ENCODE results near the gene IL20RB. TPM values are rescaled to one million over a fixed set of nuclear protein-coding genes. Genes with fewer than 3 reads are reported as not detected.

IL20RB gene
- total and polyA plus RNA-seq, 2 of the 4 experiments (the other 2 are of a cell fraction), result 0.72 to 0.97 TPM

DNA sequence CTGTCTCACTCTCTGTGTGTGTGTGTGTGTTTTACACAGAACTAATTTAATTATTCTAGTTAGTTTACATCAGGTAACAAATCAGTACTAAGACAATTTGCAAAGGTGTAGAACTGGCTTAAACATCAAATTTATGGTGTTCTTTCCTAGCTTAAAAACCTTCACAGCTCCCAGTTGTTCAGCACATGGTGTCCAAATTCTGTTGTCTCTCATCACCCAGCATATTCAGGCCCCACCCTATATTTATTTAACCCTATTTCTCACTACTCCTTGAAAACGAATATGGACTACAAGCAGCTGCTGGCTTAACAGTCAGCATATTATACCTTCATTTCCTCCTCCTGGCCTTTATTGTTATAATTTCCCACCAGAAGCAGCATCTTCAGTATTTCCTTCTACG is 1.2 kb downstream of the IL20RB start:
- H2BK15ac ChIP-seq (ENCODE audit: low read depth, low read length), result no peak overlapping the region
- no peak overlapping the region for H3K9ac ChIP-seq (ENCODE audit: low read depth, low read length)
- H3K9me3 ChIP-seq (ENCODE audit: control insufficient read depth, insufficient read depth, low read length), result no peaks in the 10 kb centered on the region
- no peak overlapping the region for H2AFZ ChIP-seq (replicated peaks; ENCODE audit: low read length, poor library complexity)
- no peak overlapping the region for H3K56ac ChIP-seq (ENCODE audit: extremely low read depth, insufficient read depth, low read length)
- no peak overlapping the region for H3K27ac ChIP-seq (ENCODE audit: insufficient read depth, low read length)
- in situ Hi-C loops (cut with MboI; ENCODE audit: low sequenced_read_pairs), result no loop called here
- no peak overlapping the region for H3K4ac ChIP-seq (ENCODE audit: low read depth, low read length)
- DNase-seq (no peak), ATAC-seq (ENCODE audit: low read depth) (no peak)
- dilution Hi-C loops (cut with HindIII; ENCODE audit: low sequenced_read_pairs, unreplicated experiment), result no loop called here
- no peak for TF ChIP-seq POLR2A (IDR thresholded peaks at IDR 0.05; ENCODE audit: low read depth, low read length)
- TF ChIP-seq FOS (IDR thresholded peaks at IDR 0.05; ENCODE audit: low read depth, low read length), result no peak
- TF ChIP-seq, protein P1, sequence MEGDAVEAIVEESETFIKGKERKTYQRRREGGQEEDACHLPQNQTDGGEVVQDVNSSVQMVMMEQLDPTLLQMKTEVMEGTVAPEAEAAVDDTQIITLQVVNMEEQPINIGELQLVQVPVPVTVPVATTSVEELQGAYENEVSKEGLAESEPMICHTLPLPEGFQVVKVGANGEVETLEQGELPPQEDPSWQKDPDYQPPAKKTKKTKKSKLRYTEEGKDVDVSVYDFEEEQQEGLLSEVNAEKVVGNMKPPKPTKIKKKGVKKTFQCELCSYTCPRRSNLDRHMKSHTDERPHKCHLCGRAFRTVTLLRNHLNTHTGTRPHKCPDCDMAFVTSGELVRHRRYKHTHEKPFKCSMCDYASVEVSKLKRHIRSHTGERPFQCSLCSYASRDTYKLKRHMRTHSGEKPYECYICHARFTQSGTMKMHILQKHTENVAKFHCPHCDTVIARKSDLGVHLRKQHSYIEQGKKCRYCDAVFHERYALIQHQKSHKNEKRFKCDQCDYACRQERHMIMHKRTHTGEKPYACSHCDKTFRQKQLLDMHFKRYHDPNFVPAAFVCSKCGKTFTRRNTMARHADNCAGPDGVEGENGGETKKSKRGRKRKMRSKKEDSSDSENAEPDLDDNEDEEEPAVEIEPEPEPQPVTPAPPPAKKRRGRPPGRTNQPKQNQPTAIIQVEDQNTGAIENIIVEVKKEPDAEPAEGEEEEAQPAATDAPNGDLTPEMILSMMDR (conservative IDR thresholded peaks at IDR 0.05; ENCODE audit: low read depth, low read length), result no peak
- TF ChIP-seq CHD1 (IDR thresholded peaks at IDR 0.05; ENCODE audit: low read depth, low read length), result no peak
- no peak for TF ChIP-seq MXI1 (IDR thresholded peaks at IDR 0.05; ENCODE audit: borderline replicate concordance, low read depth, low read length)
- no peak for TF ChIP-seq RAD21 (IDR thresholded peaks at IDR 0.05; ENCODE audit: low read length)
- TF ChIP-seq MAZ (IDR thresholded peaks at IDR 0.05; ENCODE audit: borderline replicate concordance, low read depth, low read length), result no peak
- TF ChIP-seq SMC3 (IDR thresholded peaks at IDR 0.05; ENCODE audit: low read depth, low read length), result no peak
- no peak for TF ChIP-seq CEBPB (IDR thresholded peaks at IDR 0.05; ENCODE audit: low read depth, low read length)
- TF ChIP-seq MAFK (IDR thresholded peaks at IDR 0.05; ENCODE audit: low read depth, low read length), result no peak
- TF ChIP-seq, protein P2, sequence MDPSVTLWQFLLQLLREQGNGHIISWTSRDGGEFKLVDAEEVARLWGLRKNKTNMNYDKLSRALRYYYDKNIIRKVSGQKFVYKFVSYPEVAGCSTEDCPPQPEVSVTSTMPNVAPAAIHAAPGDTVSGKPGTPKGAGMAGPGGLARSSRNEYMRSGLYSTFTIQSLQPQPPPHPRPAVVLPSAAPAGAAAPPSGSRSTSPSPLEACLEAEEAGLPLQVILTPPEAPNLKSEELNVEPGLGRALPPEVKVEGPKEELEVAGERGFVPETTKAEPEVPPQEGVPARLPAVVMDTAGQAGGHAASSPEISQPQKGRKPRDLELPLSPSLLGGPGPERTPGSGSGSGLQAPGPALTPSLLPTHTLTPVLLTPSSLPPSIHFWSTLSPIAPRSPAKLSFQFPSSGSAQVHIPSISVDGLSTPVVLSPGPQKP (IDR thresholded peaks at IDR 0.05; ENCODE audit: borderline replicate concordance, low read depth, low read length), result no peak
- TF ChIP-seq RFX5 (IDR thresholded peaks at IDR 0.05; ENCODE audit: low read depth, low read length), result no peak
- no peak for TF ChIP-seq NFE2L2 (IDR thresholded peaks at IDR 0.05; ENCODE audit: low read depth, low read length)
- TF ChIP-seq, protein P3, sequence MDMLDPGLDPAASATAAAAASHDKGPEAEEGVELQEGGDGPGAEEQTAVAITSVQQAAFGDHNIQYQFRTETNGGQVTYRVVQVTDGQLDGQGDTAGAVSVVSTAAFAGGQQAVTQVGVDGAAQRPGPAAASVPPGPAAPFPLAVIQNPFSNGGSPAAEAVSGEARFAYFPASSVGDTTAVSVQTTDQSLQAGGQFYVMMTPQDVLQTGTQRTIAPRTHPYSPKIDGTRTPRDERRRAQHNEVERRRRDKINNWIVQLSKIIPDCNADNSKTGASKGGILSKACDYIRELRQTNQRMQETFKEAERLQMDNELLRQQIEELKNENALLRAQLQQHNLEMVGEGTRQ (IDR thresholded peaks at IDR 0.05; ENCODE audit: low read depth, low read length), result no peak
- no peak for TF ChIP-seq BHLHE40 (IDR thresholded peaks at IDR 0.05; ENCODE audit: low read depth, low read length)
- no peak for TF ChIP-seq RCOR1 (IDR thresholded peaks at IDR 0.05; ENCODE audit: insufficient replicate concordance, low read length)
- CTCF ChIA-PET, result no interaction called here
- no peak overlapping the region for H4K5ac ChIP-seq (ENCODE audit: low read depth, low read length)
- WGBS, 2 experiments (ENCODE audit: extremely low coverage in 2 of 2, insufficient read length in 1 of 2), result 91% methylated on average over 1 of the region's 2 CpGs; no CpG with 5 or more reads in 1 of the 2 experiments
- H3K18ac ChIP-seq (ENCODE audit: low read depth, low read length), result no peak overlapping the region
- H4K91ac ChIP-seq (ENCODE audit: insufficient read depth, low read depth, low read length), result no peak overlapping the region
- H3K4me2 ChIP-seq (ENCODE audit: low read depth, low read length), result no peak overlapping the region
- H2BK20ac ChIP-seq (ENCODE audit: low read depth, low read length), result no peak overlapping the region
- H3K14ac ChIP-seq (replicated peaks; ENCODE audit: low read depth, low read length), result no peak overlapping the region
- H3K36me3 ChIP-seq (ENCODE audit: control insufficient read depth, insufficient read depth, low read length), result no peaks in the 10 kb centered on the region
- no TSS peak for BruUV-seq (replicated peaks)
- H3K27me3 ChIP-seq (ENCODE audit: control insufficient read depth, insufficient read depth, low read length), result no peaks in the 10 kb centered on the region
- no peaks in the 10 kb centered on the region for H4K20me1 ChIP-seq (ENCODE audit: insufficient read depth, low read length)
- H4K8ac ChIP-seq (ENCODE audit: low read depth in 2 of 2, low read length in 2 of 2), result no peak overlapping the region
- peaks cover 13% of the 10 kb centered on the region for H3K9me1 ChIP-seq (ENCODE audit: insufficient read depth, low read length)
- no peak overlapping the region for H2BK120ac ChIP-seq (ENCODE audit: low read depth, low read length)
- peaks cover 24% of the 10 kb centered on the region for H3K4me1 ChIP-seq (ENCODE audit: control insufficient read depth, insufficient read depth, low read length)
- intact Hi-C loops (cut with micrococcal nuclease), result loop anchor here (5.0 kb wide), 1 partner anchor 97 kb away; the partner anchor contains the start of gene NCK1
- no peak overlapping the region for H2AK9ac ChIP-seq (replicated peaks; ENCODE audit: low read depth, low read length, poor library complexity)
- POLR2A ChIA-PET (ENCODE audit: unreplicated experiment), result no interaction called here
- no peak overlapping the region for H3K4me3 ChIP-seq (ENCODE audit: insufficient read depth, low read depth, low read length)
- H3K79me1 ChIP-seq (ENCODE audit: low read depth in 1 of 2, low read length in 2 of 2), result peaks cover 5 to 20% of the 10 kb centered on the region in 2 experiments; a peak in 3 of 4 replicates
- H3K23ac ChIP-seq (ENCODE audit: low read depth, low read length), result no peak overlapping the region
- no peak overlapping the region for H2AK5ac ChIP-seq (ENCODE audit: low read depth, low read length)
- no peak overlapping the region for H2BK5ac ChIP-seq (ENCODE audit: low read depth, low read length, poor library complexity, severe bottlenecking)

All from IMR-90 (cell line).